Activated naive CD8-positive, alpha-beta T cell treated with anti-CD3 and anti-CD28 coated beads, Interleukin-2, amount 10 ng/mL, durations not matched to agents 7 days and 5 days (primary cell): Measurements from ENCODE around the gene AKAP7. TPM values are rescaled to one million over a fixed set of nuclear protein-coding genes. Genes with fewer than 3 reads are reported as not detected.

ENCODE experiments used
- ATAC-seq: fragments of 150-1000 bp; cut with Tn5 transposase; one replicate; pipeline ENCODE4 v1.10.0; 2021; ENCODE audit warnings: low read depth, moderate library complexity
- POLR2A ChIA-PET: fragments of 350-600 bp; sonication (Branson Sonifier 250); formaldehyde crosslinking; loops from one replicate; lab custom pipeline; 2021; ENCODE audit warnings: antibody characterized with exemption; lab: Charles Lee
- DNase-seq: peaks from one replicate; pipeline ENCODE4 v3.0.0; 2021
- H3K27ac Mint-ChIP-seq: one replicate; pipeline ENCODE4 v1.8.0; 2022; ENCODE audit warnings: mild to moderate bottlenecking, mixed read lengths
- H3K27me3 Mint-ChIP-seq: one replicate; pipeline ENCODE4 v1.8.0; 2022; ENCODE audit warnings: mild to moderate bottlenecking, moderate library complexity, mixed read lengths
- H3K36me3 Mint-ChIP-seq: one replicate; pipeline ENCODE4 v1.8.0; 2021; ENCODE audit warnings: mild to moderate bottlenecking, mixed read lengths
- H3K4me1 Mint-ChIP-seq: one replicate; pipeline ENCODE4 v1.8.0; 2021; ENCODE audit warnings: mixed read lengths
- H3K4me3 Mint-ChIP-seq: one replicate; pipeline ENCODE4 v1.8.0; 2022; ENCODE audit warnings: mild to moderate bottlenecking, moderate library complexity, mixed read lengths
- H3K9me3 Mint-ChIP-seq: one replicate; pipeline ENCODE4 v1.8.0; 2021; ENCODE audit warnings: mixed read lengths
- total RNA-seq, 2 experiments: library from RNA; stranded (reverse); gene quantifications; one replicate each; pipeline ENCODE4 v1.2.3, GENCODE V29; 2021

Gene AKAP7
- total RNA-seq, 2 experiments from 2014 or later, result 12.6 to 13.1 TPM

- H3K27me3 Mint-ChIP-seq, result no peaks in the 10 kb centered on the region
- H3K36me3 Mint-ChIP-seq, result peaks cover 41% of the 10 kb centered on the region
- POLR2A ChIA-PET, result interaction anchor here (0.6 to 2.9 kb wide), 5 partner anchors 16 to 351 kb away, joined by 3 to 19 read pairs (median 5); no protein-coding TSS in a partner anchor
- ATAC-seq (no peak), DNase-seq (no peak)
- H3K4me1 Mint-ChIP-seq, result peaks cover 7% of the 10 kb centered on the region
- H3K4me3 Mint-ChIP-seq, result peak overlapping the region; percentile 82
- H3K9me3 Mint-ChIP-seq, result peaks cover 2% of the 10 kb centered on the region
- peak overlapping the region; percentile 99 for H3K27ac Mint-ChIP-seq
These were observed 48.3 kb downstream of the AKAP7 start for GRCh38 chr6:131183427-131184095.

DNA sequence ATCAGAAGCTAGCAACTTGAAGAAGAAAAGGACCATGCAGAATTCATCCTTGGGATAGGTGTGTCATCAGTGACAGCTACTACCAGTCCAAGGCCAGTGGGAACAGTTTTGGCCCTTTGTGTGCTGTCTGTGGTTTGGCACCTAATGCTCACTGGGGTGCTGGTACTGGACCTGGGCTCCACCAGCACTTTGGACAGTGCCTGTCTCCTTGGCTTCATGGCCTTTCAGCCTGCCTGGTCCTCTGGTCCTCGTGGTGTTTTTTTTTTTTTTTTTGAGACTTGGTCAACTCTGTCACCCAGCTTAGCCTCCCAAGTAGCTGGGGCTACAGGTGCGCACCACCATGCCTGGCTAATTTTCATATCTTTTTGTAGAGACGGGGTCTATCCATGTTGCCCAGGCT is 56.3 kb downstream of the AKAP7 start:
- DNase-seq (no peak), ATAC-seq (no peak)
- POLR2A ChIA-PET, result no interaction called here
- H3K9me3 Mint-ChIP-seq, result peaks cover 33% of the 10 kb centered on the region
- no peak overlapping the region for H3K27ac Mint-ChIP-seq
- peaks cover 52% of the 10 kb centered on the region for H3K36me3 Mint-ChIP-seq
- H3K4me1 Mint-ChIP-seq, result peaks cover 6% of the 10 kb centered on the region
- H3K27me3 Mint-ChIP-seq, result no peaks in the 10 kb centered on the region
- H3K4me3 Mint-ChIP-seq, result no peak overlapping the region

GRCh38 chr6:131197716-131198115 is 62.4 kb downstream of the AKAP7 start:
- Mint-ChIP-seq H3K27ac (peak overlapping the region; percentile 90), H3K9me3 (peaks cover 25% of the 10 kb centered on the region), H3K36me3 (peaks cover 49% of the 10 kb centered on the region), H3K4me3 (peak overlapping the region; percentile 71), H3K27me3 (no peaks in the 10 kb centered on the region), H3K4me1 (peaks cover 46% of the 10 kb centered on the region)
- ATAC-seq, result no peak
- peak; percentile 53 for DNase-seq
- POLR2A ChIA-PET, result interaction anchor here (0.7 to 3.6 kb wide), 4 partner anchors 8 to 336 kb away, joined by 3 to 19 read pairs (median 4); no protein-coding TSS in a partner anchor

- peaks cover 55% of the 10 kb centered on the region for H3K4me1 Mint-ChIP-seq
- H3K9me3 Mint-ChIP-seq, result peaks cover 7% of the 10 kb centered on the region
- peak overlapping the region; percentile 90 for H3K27ac Mint-ChIP-seq
- DNase-seq (peak; percentile 70), ATAC-seq (peak; percentile 91)
- POLR2A ChIA-PET, result interaction anchor here (0.6 to 3.6 kb wide), 8 partner anchors 14 to 428 kb away, joined by 3 to 19 read pairs (median 8); partner anchors contain the start of gene MED23
- no peaks in the 10 kb centered on the region for H3K27me3 Mint-ChIP-seq
- peak overlapping the region; percentile 87 for H3K4me3 Mint-ChIP-seq
- peaks cover 39% of the 10 kb centered on the region for H3K36me3 Mint-ChIP-seq
These were observed 64.5 kb downstream of the AKAP7 start for GRCh38 chr6:131199568-131200272.

- no peak overlapping the region for H3K27ac Mint-ChIP-seq
These were observed 70.4 kb downstream of the AKAP7 start for GRCh38 chr6:131205481-131206244.

DNA sequence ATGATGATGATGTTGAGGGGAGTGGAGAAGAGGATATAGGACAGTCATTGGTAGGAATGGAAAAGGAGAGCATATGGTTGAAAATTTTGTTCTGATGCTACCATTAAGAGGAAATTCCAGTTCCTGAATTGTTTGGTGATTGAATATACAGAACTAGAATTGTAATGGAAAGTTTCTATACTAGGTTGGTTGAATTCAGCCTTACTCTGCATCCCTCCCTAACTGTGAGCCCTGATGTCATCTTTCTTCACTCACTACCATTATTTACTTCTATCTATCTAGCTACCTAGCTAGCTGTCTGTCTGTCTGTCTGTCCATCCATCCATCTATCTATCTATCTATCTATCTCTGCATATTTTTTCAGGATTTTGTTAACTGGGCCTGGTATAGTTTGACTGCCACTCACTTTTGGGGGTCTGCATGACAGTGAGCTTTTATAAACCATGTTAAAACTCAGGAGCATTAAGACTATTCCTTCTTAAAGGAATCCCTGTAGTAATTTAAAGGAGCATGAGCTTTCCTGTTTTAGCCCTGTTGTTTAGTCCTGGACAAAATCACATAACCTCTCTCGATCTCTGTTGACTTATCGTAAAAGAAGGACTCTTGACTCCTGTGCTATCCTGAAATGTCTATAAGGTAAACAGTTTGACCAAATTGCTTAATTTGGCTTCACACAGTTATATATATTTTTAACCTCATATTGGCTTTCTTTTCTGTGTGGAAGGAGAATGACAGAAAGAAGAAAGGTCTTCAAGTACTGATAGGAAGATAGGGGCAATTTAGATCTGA is 71.4 kb downstream of the AKAP7 start:
- POLR2A ChIA-PET, result no interaction called here
- DNase-seq (no peak), ATAC-seq (no peak)
- Mint-ChIP-seq H3K27me3 (no peaks in the 10 kb centered on the region), H3K4me1 (peaks cover 36% of the 10 kb centered on the region), H3K27ac (no peak overlapping the region), H3K9me3 (peaks cover 6% of the 10 kb centered on the region), H3K4me3 (no peak overlapping the region), H3K36me3 (peaks cover 47% of the 10 kb centered on the region)

More at GRCh38 chr6:131205481-131206244, 70.4 kb downstream of the AKAP7 start:
- POLR2A ChIA-PET, result interaction anchor here (1.2 kb wide), 2 partner anchors 8 to 16 kb away, joined by 4 read pairs; no protein-coding TSS in a partner anchor
- no peak for ATAC-seq
- Mint-ChIP-seq H3K4me3 (no peak overlapping the region), H3K36me3 (peaks cover 42% of the 10 kb centered on the region), H3K27me3 (no peaks in the 10 kb centered on the region), H3K9me3 (peaks cover 3% of the 10 kb centered on the region), H3K4me1 (peaks cover 40% of the 10 kb centered on the region)
- DNase-seq, result no peak

DNA sequence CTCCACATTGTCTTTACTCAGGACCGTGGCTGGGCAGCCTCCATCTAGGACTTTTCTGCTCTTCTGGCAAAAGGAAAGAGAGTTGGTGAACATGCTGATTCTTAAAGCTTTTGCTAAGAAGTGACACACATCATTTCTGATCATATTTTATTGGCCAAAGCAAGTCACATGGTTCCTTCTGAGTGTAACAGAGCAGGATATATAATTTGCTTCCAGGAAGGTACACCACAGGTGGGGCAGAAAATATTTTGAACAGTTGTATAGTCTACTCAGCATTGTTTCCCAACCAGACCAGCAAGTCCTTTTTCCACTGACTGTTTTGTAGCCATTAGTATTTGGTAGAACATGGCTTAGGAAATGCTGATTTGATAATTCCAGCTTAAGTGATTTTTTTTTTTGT is 73.5 kb downstream of the AKAP7 start:
- POLR2A ChIA-PET, result no interaction called here
- Mint-ChIP-seq H3K36me3 (peaks cover 43% of the 10 kb centered on the region), H3K27ac (no peak overlapping the region), H3K4me3 (no peak overlapping the region), H3K27me3 (no peaks in the 10 kb centered on the region), H3K4me1 (peaks cover 36% of the 10 kb centered on the region), H3K9me3 (peaks cover 8% of the 10 kb centered on the region)
- ATAC-seq, result peak; percentile 50
- DNase-seq, result no peak

- no peak overlapping the region for H3K4me3 Mint-ChIP-seq
- no peak for ATAC-seq
- H3K4me1 Mint-ChIP-seq, result peaks cover 30% of the 10 kb centered on the region
- H3K27ac Mint-ChIP-seq, result no peak overlapping the region
- no peaks in the 10 kb centered on the region for H3K27me3 Mint-ChIP-seq
- peaks cover 8% of the 10 kb centered on the region for H3K9me3 Mint-ChIP-seq
- H3K36me3 Mint-ChIP-seq, result peaks cover 41% of the 10 kb centered on the region
- POLR2A ChIA-PET, result interaction anchor here (1.6 kb wide), 1 partner anchor 71 kb away, joined by 3 read pairs; no protein-coding TSS in a partner anchor
- DNase-seq, result no peak
These were observed 75.2 kb downstream of the AKAP7 start for GRCh38 chr6:131210469-131210868.

DNA sequence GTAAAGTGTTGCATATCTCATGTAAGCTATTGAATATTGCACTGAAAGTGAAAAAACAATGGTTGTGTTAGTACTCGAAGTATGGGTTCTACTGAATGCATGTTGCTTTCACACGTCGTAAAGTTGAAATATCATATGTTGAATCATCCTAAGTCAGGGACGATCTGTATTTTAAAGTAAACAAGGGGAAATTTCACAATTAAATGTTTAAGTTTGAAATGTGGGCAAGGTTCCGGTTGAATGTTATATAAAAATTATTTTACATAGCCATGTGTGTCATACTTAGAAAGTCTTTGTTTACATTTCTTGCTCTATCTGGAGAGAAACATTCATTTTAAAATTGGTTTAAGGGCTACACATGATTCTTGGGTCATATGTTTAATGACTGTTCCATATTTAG is 76.8 kb downstream of the AKAP7 start:
- Mint-ChIP-seq H3K27me3 (no peaks in the 10 kb centered on the region), H3K4me3 (no peak overlapping the region), H3K4me1 (peaks cover 26% of the 10 kb centered on the region), H3K36me3 (peaks cover 42% of the 10 kb centered on the region), H3K9me3 (peaks cover 8% of the 10 kb centered on the region), H3K27ac (no peak overlapping the region)
- DNase-seq (no peak), ATAC-seq (no peak)
- POLR2A ChIA-PET, result no interaction called here

DNA sequence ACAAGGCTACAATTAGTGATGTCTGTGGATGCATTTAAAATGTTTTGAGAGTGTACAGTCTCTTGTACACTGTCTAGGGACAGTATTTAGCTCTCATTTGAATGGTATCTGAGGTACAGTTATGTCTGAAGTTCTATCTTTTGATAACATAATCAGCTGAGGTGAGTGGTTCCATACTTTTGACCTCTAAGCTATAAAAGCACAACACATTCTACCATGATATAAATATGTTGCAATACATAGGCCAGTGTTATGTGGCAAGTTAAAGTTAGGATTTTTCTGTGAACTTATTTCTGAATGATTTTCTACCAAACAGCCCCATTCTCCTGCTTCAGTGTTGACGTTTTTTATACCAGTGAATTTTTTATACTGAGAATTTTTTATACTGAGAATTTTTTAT is 77.6 kb downstream of the AKAP7 start:
- POLR2A ChIA-PET, result interaction anchor here (1.2 to 1.4 kb wide), 2 partner anchors 13 kb away, joined by 3 to 6 read pairs; no protein-coding TSS in a partner anchor
- Mint-ChIP-seq H3K4me3 (no peak overlapping the region), H3K27ac (no peak overlapping the region), H3K9me3 (peaks cover 8% of the 10 kb centered on the region), H3K27me3 (no peaks in the 10 kb centered on the region), H3K36me3 (peaks cover 36% of the 10 kb centered on the region), H3K4me1 (peaks cover 21% of the 10 kb centered on the region)
- ATAC-seq, result no peak
- no peak for DNase-seq

DNA sequence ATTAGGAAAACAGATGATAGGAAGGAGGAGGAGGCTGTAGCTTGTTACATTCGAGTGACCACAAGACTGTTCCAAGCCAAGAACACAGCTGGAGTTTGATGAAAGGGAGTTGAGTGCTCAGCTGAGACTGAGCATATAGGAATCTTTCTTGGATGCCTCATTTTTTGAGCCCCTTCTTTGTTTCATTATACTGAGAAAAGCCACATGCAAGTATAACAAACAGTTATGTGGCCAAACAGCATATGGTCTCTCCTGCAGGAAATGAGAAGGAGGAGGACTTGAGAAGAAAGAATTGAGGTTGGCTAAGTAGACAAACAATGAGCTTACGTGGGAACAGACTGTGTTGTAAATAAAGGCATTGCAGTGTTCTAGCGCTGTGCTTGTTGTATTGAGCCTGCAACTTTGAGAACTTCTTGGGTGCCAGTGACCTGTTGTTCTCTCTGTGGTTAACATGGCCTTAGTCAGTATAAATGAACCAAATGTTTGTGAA is 78.3 kb downstream of the AKAP7 start:
- H3K9me3 Mint-ChIP-seq, result peaks cover 8% of the 10 kb centered on the region
- DNase-seq (no peak), ATAC-seq (peak; percentile 67)
- POLR2A ChIA-PET, result interaction anchor here (0.8 to 1.5 kb wide), 4 partner anchors 8 to 68 kb away, joined by 3 to 6 read pairs (median 4); no protein-coding TSS in a partner anchor
- peaks cover 33% of the 10 kb centered on the region for H3K36me3 Mint-ChIP-seq
- no peak overlapping the region for H3K27ac Mint-ChIP-seq
- peaks cover 21% of the 10 kb centered on the region for H3K4me1 Mint-ChIP-seq
- no peaks in the 10 kb centered on the region for H3K27me3 Mint-ChIP-seq
- peak overlapping the region; percentile 48 for H3K4me3 Mint-ChIP-seq

- Mint-ChIP-seq H3K27ac (no peak overlapping the region), H3K4me3 (no peak overlapping the region), H3K36me3 (peaks cover 27% of the 10 kb centered on the region), H3K4me1 (peaks cover 19% of the 10 kb centered on the region), H3K27me3 (no peaks in the 10 kb centered on the region), H3K9me3 (peaks cover 6% of the 10 kb centered on the region)
- no peak for DNase-seq
- POLR2A ChIA-PET, result no interaction called here
- no peak for ATAC-seq
These were observed 80.0 kb downstream of the AKAP7 start for GRCh38 chr6:131215219-131215618.
